HepG2 (cell line): ENCODE data around the gene CDCP2. TPM values are rescaled to one million over a fixed set of nuclear protein-coding genes. Genes with fewer than 3 reads are reported as not detected.

Experiments
- AGO1 ChIP-seq: fragments of 200-400 bp; formaldehyde crosslinking; IDR thresholded peaks from 2 replicates; pipeline ENCODE4 v1.6.1; 2017; ENCODE audit warnings: mild to moderate bottlenecking, low read depth, low read length, moderate library complexity; ENCODE audit not compliant: poor library complexity, severe bottlenecking
- EEA1 ChIP-seq: sonication (generic); formaldehyde crosslinking; IDR thresholded peaks from 2 replicates; pipeline ENCODE4 v1.5.1; 2020; ENCODE audit warnings: mild to moderate bottlenecking, missing genetic modification reagents, borderline replicate concordance
- GPN1 ChIP-seq: sonication (generic); formaldehyde crosslinking; IDR thresholded peaks from 2 replicates; pipeline ENCODE4 v1.5.1; 2020; ENCODE audit warnings: missing genetic modification reagents, borderline replicate concordance
- HMG20B ChIP-seq: conservative IDR thresholded peaks from 2 replicates; pipeline ENCODE4 v1.6.1; 2016; ENCODE audit warnings: missing genetic modification reagents, missing compliant biosample characterization
- KDM5A ChIP-seq: fragments of 200-600 bp; sonication (generic); IDR thresholded peaks from 2 replicates; pipeline ENCODE4 v1.7.0; 2018; ENCODE audit warnings: antibody characterized with exemption, mild to moderate bottlenecking, low read length, borderline replicate concordance
- KLF11 ChIP-seq: IDR thresholded peaks from 2 replicates; pipeline ENCODE4 v1.6.1; 2016; ENCODE audit warnings: missing compliant biosample characterization
- KLF15 ChIP-seq: sonication (generic); formaldehyde crosslinking; IDR thresholded peaks from 2 replicates; pipeline ENCODE4 v1.8.1; 2023; ENCODE audit warnings: borderline replicate concordance, mild to moderate bottlenecking, inconsistent platforms, missing genetic modification reagents, mixed read lengths
- RXRA ChIP-seq: sonication (generic); formaldehyde crosslinking; IDR thresholded peaks from 2 replicates; pipeline ENCODE4 v1.5.1; 2020; ENCODE audit warnings: missing genetic modification reagents
- SMAD3 ChIP-seq: sonication (generic); formaldehyde crosslinking; IDR thresholded peaks from 2 replicates; pipeline ENCODE4 v1.4.0; 2020; ENCODE audit warnings: missing genetic modification reagents
- YY1 ChIP-seq: IDR thresholded peaks from 2 replicates; pipeline ENCODE4 v1.6.1; 2011; ENCODE audit warnings: low read length, low read depth, moderate library complexity, mild to moderate bottlenecking; ENCODE audit not compliant: insufficient read depth, insufficient replicate concordance
- ZBTB8A ChIP-seq: sonication (generic); formaldehyde crosslinking; IDR thresholded peaks from 2 replicates; pipeline ENCODE4 v1.4.0; 2020; ENCODE audit warnings: mild to moderate bottlenecking, low read depth, missing genetic modification reagents, borderline replicate concordance
- ZFAT ChIP-seq: sonication (generic); formaldehyde crosslinking; conservative IDR thresholded peaks from 2 replicates; pipeline ENCODE4 v1.8.1; 2023; ENCODE audit warnings: missing genetic modification reagents, inconsistent platforms
- ZFP36 ChIP-seq: fragments of 150-350 bp; IDR thresholded peaks from 2 replicates; pipeline ENCODE4 v1.6.1; 2018; ENCODE audit warnings: borderline replicate concordance, low read length, low read depth; ENCODE audit not compliant: partially characterized antibody
- ZNF136 ChIP-seq: sonication (generic); formaldehyde crosslinking; IDR thresholded peaks from 2 replicates; pipeline ENCODE4 v1.8.1; 2022; ENCODE audit warnings: low read depth, mild to moderate bottlenecking, moderate library complexity, missing genetic modification reagents
- ZNF143 ChIP-seq: sonication (generic); formaldehyde crosslinking; IDR thresholded peaks from 2 replicates; pipeline ENCODE4 v1.4.0; 2020; ENCODE audit warnings: missing genetic modification reagents
- ZNF274 ChIP-seq: sonication (generic); formaldehyde crosslinking; IDR thresholded peaks from 2 replicates; pipeline ENCODE4 v1.5.1; 2020; ENCODE audit warnings: mild to moderate bottlenecking, missing genetic modification reagents
- ZNF431 ChIP-seq: sonication (generic); formaldehyde crosslinking; IDR thresholded peaks from 2 replicates; pipeline ENCODE4 v1.9.0; 2022; ENCODE audit warnings: missing genetic modification reagents, low read depth, mild to moderate bottlenecking, borderline replicate concordance
- ZNF530 ChIP-seq: sonication (generic); formaldehyde crosslinking; IDR thresholded peaks from 2 replicates; pipeline ENCODE4 v1.5.0; 2020; ENCODE audit warnings: low read depth, mild to moderate bottlenecking, missing genetic modification reagents
- ZNF569 ChIP-seq: sonication (generic); formaldehyde crosslinking; IDR thresholded peaks from 2 replicates; pipeline ENCODE4 v1.5.0; 2020; ENCODE audit warnings: mild to moderate bottlenecking, missing genetic modification reagents, moderate library complexity, borderline replicate concordance
- polyA plus RNA-seq, 8 experiments: library from polyadenylated mRNA; depleted of rRNA in 3 of 8; stranded (reverse) in 7 of 8; unstranded in 1 of 8; fragments of >200 nt; fragmentation: Illumina TruSeq in 4 of 8; extraction: Trizol in 4 of 8; gene quantifications; 2 replicates each; pipeline versions ENCODE4 v1.2.1 to v1.2.3, GENCODE V29; 2011 to 2016; ENCODE audit warnings: low read depth in 4 of 8, missing spikeins in 1 of 8, mixed read lengths in 1 of 8; ENCODE audit not compliant: insufficient read depth in 1 of 8
- total RNA-seq, 5 experiments: library from RNA; depleted of rRNA; stranded (reverse); fragments of >200 nt; fragmentation: Illumina TruSeq; extraction: Trizol; gene quantifications; 2 replicates each; pipeline ENCODE4 v1.2.3, GENCODE V29; 2016; ENCODE audit warnings: low read depth in 1 of 5
- TF ChIP-seq, protein P1 (sequence below): sonication (generic); formaldehyde crosslinking; IDR thresholded peaks from 2 replicates; pipeline ENCODE4 v1.4.0; 2020; ENCODE audit warnings: missing genetic modification reagents, borderline replicate concordance
- TF ChIP-seq, protein P2 (sequence below): IDR thresholded peaks from 2 replicates; pipeline ENCODE4 v1.6.1; 2012; ENCODE audit warnings: low read length, improper control_type of control experiment
- TF ChIP-seq, protein P3 (sequence below): IDR thresholded peaks from 2 replicates; pipeline ENCODE4 v1.6.1; 2018; ENCODE audit warnings: missing genetic modification reagents

The CDCP2 gene
- total and polyA plus RNA-seq, 2 of the 13 experiments (the other 11 are each of a cell fraction or from before 2014, with no cell fraction given): not detected

GRCh38 chr1:54121482-54122134, 31.2 kb downstream of the CDCP2 start (continued):
- TF ChIP-seq ZNF136 (CRISPR knock-in tag): no peak
- TF ChIP-seq, protein P1, sequence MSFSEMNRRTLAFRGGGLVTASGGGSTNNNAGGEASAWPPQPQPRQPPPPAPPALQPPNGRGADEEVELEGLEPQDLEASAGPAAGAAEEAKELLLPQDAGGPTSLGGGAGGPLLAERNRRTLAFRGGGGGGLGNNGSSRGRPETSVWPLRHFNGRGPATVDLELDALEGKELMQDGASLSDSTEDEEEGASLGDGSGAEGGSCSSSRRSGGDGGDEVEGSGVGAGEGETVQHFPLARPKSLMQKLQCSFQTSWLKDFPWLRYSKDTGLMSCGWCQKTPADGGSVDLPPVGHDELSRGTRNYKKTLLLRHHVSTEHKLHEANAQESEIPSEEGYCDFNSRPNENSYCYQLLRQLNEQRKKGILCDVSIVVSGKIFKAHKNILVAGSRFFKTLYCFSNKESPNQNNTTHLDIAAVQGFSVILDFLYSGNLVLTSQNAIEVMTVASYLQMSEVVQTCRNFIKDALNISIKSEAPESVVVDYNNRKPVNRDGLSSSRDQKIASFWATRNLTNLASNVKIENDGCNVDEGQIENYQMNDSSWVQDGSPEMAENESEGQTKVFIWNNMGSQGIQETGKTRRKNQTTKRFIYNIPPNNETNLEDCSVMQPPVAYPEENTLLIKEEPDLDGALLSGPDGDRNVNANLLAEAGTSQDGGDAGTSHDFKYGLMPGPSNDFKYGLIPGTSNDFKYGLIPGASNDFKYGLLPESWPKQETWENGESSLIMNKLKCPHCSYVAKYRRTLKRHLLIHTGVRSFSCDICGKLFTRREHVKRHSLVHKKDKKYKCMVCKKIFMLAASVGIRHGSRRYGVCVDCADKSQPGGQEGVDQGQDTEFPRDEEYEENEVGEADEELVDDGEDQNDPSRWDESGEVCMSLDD (CRISPR knock-in tag): no peak
- no peak for TF ChIP-seq RXRA
- TF ChIP-seq KLF11 (CRISPR knock-in tag): no peak
- TF ChIP-seq GPN1 (CRISPR knock-in tag): no peak
- TF ChIP-seq SMAD3 (CRISPR knock-in tag): no peak
- TF ChIP-seq, protein P2, sequence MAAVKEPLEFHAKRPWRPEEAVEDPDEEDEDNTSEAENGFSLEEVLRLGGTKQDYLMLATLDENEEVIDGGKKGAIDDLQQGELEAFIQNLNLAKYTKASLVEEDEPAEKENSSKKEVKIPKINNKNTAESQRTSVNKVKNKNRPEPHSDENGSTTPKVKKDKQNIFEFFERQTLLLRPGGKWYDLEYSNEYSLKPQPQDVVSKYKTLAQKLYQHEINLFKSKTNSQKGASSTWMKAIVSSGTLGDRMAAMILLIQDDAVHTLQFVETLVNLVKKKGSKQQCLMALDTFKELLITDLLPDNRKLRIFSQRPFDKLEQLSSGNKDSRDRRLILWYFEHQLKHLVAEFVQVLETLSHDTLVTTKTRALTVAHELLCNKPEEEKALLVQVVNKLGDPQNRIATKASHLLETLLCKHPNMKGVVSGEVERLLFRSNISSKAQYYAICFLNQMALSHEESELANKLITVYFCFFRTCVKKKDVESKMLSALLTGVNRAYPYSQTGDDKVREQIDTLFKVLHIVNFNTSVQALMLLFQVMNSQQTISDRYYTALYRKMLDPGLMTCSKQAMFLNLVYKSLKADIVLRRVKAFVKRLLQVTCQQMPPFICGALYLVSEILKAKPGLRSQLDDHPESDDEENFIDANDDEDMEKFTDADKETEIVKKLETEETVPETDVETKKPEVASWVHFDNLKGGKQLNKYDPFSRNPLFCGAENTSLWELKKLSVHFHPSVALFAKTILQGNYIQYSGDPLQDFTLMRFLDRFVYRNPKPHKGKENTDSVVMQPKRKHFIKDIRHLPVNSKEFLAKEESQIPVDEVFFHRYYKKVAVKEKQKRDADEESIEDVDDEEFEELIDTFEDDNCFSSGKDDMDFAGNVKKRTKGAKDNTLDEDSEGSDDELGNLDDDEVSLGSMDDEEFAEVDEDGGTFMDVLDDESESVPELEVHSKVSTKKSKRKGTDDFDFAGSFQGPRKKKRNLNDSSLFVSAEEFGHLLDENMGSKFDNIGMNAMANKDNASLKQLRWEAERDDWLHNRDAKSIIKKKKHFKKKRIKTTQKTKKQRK: no peak
- TF ChIP-seq AGO1: no peak
- TF ChIP-seq, protein P3, sequence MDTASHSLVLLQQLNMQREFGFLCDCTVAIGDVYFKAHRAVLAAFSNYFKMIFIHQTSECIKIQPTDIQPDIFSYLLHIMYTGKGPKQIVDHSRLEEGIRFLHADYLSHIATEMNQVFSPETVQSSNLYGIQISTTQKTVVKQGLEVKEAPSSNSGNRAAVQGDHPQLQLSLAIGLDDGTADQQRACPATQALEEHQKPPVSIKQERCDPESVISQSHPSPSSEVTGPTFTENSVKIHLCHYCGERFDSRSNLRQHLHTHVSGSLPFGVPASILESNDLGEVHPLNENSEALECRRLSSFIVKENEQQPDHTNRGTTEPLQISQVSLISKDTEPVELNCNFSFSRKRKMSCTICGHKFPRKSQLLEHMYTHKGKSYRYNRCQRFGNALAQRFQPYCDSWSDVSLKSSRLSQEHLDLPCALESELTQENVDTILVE (CRISPR knock-in tag): no peak
- TF ChIP-seq ZNF530 (CRISPR knock-in tag): no peak
- TF ChIP-seq HMG20B (CRISPR knock-in tag): no peak
- no peak for TF ChIP-seq ZNF274 (CRISPR knock-in tag)
- TF ChIP-seq ZFAT (CRISPR knock-in tag): no peak
- no peak for TF ChIP-seq KDM5A
- no peak for TF ChIP-seq ZBTB8A
- no peak for TF ChIP-seq ZNF431 (CRISPR knock-in tag)
- no peak for TF ChIP-seq YY1
- TF ChIP-seq EEA1 (CRISPR knock-in tag): no peak
- TF ChIP-seq KLF15 (CRISPR knock-in tag): no peak
- TF ChIP-seq ZNF143: no peak
- no peak for TF ChIP-seq ZFP36
- TF ChIP-seq ZNF569: no peak
